ELR (cell line): Measurements from ENCODE around the gene TASP1.
"Not testable (repeated sequence)": the region's sequence is repeated elsewhere in the genome, so short reads cannot be mapped to it uniquely, and the experiment has no call there.

ENCODE experiments used
- DNase-seq: peaks from one replicate; pipeline ENCODE4 v3.0.0-alpha.2; 2015; ENCODE audit warnings: low read depth

TASP1 gene

DNA sequence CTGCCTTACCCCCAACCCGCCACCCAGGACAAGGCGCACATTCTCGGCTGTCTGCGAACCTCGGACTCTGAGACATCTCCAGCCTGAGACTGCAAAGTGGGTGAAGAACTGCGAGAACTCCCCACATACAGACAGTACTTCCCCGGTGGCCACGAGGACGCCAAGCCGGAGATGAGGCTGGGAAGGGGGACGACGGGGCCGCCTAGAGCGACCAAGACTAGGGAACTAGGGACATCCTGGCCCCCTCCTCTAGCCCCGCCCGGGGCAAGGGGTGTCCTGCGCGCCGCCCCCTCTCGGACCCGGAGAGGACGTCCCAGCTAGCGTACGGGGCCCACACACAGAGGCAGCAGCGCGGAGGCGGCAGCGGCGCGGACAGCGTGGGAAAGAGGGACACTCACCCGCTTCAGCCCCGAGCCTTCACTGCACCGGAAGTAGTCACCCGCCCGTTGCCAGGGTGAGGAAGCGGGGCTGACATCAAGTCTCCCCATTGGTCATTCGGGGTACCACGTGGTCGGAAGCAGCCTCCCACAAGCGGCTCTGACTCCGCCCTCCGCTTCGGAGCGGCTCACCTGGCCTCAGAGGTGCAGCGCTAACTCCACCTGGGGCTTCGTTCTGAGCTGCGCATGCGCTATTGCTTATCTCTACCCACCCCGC is at the start of gene TASP1:
Gene TASP1 (minus strand): TSS at position 437 of the 654 bp plus-strand sequence. CDS start 8,854 bp downstream, outside the sequence.
- DNase-seq, result peak; percentile 95

GRCh38 chr20:13687815-13688214 is 49.1 kb upstream of the TASP1 start:
- no peak for DNase-seq

DNA sequence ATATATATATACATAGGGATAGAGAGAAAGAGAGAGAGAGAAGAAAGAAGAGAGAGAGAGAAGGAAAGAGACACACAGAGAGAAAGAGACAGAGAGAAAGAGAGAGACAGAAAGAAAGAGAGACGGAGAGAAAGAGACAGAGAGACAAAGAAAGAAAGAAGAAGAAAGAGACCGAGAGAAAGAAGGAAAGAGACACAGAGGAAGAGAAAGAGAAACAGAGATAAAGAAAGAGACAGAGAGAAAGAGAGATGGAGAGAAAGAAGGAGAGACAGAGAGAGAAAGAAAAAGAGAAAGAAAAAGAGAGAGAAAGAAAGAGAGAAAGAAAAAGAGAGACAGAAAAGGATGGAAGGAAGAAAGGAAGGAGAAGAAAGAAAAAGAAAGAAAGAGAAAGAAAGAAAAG is 46.9 kb upstream of the TASP1 start:
- no peak for DNase-seq

GRCh38 chr20:13684566-13685222 is 46.0 kb upstream of the TASP1 start:
- no peak for DNase-seq

- no peak for DNase-seq
These were observed 45.1 kb upstream of the TASP1 start for GRCh38 chr20:13683833-13684232.

DNA sequence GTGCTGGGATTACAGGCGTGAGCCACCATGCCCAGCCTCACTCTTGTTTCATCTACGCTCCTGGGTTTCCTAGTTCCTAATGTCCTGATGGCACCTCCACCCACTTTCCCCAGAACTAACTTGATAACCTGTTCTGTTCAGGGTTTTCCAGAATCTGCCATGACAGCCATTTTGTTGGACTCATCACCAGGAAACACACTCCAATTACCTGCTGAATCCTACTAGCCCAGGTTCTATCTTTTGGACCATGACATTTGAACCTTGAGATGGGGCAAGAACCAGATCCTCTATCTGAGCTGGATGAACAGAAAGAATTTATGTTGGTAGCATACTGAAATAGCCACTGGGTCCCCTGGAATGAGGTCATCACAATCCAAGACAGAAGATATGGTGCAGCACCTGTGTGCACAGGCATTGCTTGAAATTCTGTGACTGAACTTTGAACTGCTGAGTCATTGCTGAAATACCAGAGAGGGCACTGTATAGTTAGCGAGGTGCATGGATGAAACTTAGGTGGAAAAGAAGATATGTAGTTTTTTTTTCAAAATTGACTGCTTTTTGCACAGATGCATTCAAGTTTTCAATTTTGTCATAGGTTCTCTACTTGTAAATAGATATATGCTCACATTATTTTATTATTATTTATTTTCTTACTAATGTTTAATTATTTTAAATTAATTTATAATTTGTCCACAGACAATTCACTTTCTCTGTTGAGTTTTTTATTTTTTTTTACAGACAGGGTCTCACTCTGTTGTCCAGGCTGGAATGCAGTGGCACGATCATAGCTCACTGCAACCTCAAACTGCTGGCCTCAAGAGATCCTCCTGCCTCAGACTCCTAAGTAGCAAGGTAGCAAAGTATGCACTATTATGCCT is 42.8 kb upstream of the TASP1 start:
- no peak for DNase-seq

DNA sequence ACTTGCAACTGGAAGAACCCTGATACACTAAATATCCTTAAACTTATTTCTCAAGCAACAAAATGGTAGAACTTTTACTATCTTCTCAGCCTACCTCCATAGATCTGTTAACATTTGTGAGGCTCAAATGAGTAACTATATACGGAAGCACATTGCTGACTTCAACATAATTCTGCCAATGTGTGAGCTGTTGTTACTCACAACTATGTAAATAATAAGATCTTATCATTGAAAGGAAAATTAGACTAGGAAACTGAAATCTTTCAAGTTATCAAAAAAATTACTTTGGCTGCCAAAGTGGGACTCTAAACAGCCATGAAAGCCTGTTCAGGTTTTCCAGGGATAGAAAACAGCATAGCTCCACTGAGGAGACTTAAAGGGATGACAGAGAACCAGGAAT is 40.2 kb upstream of the TASP1 start:
- no peak for DNase-seq

- no peak for DNase-seq
These were observed 38.5 kb upstream of the TASP1 start for GRCh38 chr20:13677241-13677640.

- no peak for DNase-seq
These were observed 38.0 kb upstream of the TASP1 start for GRCh38 chr20:13676682-13677081.

DNA sequence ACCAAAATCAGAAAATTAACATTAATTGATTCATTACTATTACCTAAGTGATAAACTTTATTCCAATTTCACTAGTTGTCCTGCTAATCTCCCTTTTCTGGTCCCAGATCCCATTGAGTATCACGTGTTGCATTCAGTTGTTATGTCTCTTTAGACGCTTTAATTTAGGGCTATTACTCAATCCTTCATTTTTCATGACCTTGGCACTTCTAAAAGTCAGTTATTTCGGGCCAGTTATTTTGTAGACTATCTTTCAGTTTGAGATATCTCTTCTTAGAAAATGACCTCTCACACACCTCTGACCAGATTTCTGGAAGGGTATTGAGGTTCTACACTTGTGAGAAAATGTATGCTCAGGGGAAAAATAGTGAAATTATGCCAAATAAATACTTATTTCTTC is 34.0 kb upstream of the TASP1 start:
- no peak for DNase-seq

DNA sequence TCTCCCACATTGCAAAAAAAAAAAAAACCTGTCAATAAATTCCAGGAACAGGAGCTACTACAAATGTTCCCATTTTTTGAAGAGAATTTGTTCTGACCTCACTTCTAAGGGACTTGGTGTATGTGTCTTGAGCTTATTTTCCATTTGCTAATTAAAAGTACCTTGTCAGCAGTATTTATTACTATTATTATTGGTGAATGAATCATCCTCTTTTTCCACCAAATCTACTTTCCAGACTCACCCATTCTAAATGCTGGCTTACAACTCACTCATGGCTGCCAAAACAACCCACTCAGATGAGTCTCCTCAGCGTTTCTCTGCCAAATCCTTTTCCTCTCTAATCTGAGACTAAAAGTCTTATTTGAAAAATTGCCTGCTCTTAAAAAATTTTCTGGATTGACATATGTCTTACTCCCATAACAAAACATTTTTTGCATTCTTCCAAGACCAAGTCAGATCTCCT is 33.2 kb upstream of the TASP1 start:
- no peak for DNase-seq

DNA sequence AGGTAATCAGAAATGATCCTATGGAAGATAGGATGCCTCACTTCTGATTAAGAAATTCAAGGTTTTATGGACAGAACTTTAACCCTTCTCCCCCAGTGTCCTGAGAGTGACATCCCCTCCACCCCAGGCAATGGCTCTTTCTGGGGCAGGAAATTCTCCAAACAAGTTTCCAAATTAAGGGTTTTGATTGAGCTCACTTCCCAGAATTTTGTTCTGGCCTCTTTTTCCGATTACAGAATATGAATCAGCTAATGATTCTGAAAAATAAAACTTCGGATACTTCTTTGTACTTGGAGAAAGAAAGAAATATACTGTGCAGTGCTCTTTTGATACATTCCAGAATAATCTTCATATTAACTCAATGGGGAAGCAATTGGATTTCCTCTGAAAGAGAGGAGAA is 32.8 kb upstream of the TASP1 start:
- DNase-seq, result no peak

GRCh38 chr20:13670160-13670559 is 31.4 kb upstream of the TASP1 start:
- no peak for DNase-seq

- no peak for DNase-seq
These were observed 27.1 kb upstream of the TASP1 start for GRCh38 chr20:13665709-13666395.

GRCh38 chr20:13661070-13661685 is 22.4 kb upstream of the TASP1 start:
- DNase-seq, result no peak

GRCh38 chr20:13659288-13659687 is 20.6 kb upstream of the TASP1 start:
- no peak for DNase-seq

DNA sequence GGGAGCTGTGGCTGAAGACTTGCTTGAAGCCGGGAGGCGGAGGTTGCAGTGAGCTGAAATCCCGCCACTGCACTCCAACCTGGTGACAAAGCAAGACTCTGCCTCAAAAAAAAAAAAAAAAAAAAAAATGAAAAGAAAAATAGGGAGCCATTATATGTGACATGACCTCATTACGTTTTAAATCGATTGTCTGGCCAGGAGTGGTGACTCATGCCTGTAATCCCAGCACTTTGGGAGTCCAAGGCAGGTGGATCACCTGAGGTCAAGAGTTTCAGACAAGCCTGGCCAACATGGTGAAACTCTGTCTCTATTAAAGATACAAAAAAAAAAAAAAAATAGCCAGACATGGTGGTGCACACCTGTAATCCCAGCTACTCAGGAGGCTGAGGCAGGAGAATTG is 19.3 kb upstream of the TASP1 start:
- DNase-seq, result not testable (repeated sequence)

DNA sequence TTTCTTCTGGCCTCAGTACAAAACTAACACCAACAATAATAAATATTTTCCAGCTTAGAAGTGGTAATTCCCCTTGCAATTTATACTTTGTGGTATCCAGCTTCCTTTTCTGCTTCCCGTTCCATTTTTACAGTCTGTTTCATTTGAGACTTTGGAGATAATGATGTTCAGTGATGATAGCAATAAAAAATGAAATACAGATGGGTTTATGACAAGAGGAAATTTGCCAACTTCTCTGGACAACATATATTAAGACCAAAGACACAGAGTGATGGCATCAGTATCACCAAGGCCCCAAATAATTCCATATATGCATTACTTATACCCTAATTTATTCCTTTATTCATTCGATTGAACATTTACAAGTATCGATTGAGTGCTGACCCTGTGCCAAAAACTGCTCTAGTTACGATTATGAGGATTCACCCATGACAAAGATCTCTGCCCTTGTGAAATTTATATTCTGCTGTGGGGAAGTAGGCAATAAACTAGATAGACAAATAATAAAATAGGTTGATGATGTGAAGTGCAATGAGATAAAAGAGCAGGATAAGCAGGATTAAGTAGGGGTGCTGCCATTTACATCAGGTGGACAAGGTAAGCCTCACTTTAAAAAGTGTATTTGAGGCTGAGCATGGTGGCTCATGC is 18.1 kb upstream of the TASP1 start:
- no peak for DNase-seq

GRCh38 chr20:13654463-13655023 is 15.8 kb upstream of the TASP1 start:
- DNase-seq, result no peak

GRCh38 chr20:13650474-13650873 is 11.7 kb upstream of the TASP1 start:
- DNase-seq, result no peak
